Stimulated activated CD8-positive, alpha-beta memory T cell treated with anti-CD3 and anti-CD28 coated beads, Interleukin-7, amount 100 ng/mL, for 24 hours (primary cell): ENCODE measurements around the gene COL7A1.

Source experiments
- DNase-seq: peaks from one replicate; pipeline ENCODE4 v3.0.0-alpha.2; 2020; ENCODE audit warnings: low read depth

Gene COL7A1

GRCh38 chr3:48591886-48592518 is 3.1 kb downstream of the COL7A1 start:
- no peak for DNase-seq

DNA sequence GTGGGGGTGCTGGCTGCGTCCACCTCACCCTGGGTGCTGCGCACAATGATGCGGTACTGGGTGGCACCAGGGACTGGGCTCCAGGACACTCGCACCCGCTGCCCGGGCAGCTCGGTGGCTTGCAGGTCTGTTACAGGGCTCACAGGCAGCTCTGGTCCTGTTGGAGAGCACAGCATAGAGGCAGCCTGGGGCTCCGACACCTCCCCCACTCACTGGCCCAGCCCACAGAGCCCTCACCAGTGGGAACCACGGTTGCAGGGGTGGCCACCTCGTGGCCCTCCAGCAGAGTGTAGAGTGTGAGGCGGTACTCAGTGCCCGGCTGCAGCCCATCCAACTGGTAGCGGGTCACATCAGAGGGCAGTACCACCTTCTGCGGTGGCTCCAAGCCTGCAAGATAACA is 3.7 kb downstream of the COL7A1 start:
- no peak for DNase-seq

DNA sequence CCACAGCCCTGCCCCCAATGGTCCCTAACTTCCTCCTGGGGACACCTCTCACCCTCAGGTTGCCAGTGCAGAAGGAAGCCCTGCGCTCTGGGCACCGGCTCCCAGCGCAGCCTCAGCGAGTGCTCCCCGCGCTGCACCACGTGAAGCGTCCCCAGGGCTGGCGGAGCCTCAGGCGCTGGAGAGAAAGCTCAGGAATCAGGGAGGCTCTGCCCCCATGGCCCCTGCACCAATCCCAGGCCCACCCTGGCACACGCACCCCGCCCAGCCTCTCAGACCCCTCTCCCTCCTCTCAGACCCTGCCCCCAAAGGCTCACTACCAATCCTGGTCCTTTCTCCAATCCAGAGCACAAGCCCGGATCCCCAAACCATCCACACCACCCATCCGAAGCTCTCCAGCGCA is 6.9 kb downstream of the COL7A1 start:
- no peak for DNase-seq

DNA sequence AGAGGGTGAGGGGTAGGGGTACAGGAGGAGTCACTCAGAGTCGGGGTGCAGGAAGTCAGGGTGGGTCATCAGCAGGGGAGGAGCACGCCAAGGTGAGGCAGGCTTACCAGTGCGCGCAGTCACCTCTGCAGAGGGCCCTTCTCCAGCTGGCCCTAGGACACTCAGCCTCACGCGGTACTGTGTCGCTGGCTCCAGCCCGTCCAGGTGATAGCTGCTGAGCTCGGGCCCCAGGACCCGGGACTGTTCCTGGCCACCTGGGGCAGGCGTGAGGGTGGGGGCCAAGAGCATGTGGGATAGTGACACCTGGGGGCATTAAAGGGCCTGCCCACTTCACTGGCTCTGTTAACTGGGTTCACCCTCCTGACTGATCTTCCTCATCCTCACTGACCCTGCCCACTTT is 7.4 kb downstream of the COL7A1 start:
- no peak for DNase-seq

DNA sequence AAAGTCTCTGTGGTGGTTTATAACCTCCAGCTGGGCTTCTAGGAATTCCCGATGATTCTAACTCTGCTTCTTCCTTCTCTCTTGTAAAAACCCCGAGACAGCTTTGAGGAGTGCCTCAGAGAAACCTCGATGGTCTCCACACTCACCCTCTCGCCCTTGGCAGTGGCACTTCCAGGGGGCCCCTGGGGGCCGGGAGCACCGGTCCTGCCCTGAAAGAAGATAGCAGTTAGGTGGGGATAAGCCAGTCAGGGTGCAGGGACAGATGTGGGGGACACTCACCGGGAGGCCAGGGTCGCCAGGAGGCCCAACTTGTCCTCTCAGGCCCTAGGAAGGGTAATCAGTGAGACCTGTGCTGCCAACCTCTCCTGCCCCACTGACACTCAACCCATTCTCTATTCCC is 9.7 kb downstream of the COL7A1 start:
- no peak for DNase-seq

DNA sequence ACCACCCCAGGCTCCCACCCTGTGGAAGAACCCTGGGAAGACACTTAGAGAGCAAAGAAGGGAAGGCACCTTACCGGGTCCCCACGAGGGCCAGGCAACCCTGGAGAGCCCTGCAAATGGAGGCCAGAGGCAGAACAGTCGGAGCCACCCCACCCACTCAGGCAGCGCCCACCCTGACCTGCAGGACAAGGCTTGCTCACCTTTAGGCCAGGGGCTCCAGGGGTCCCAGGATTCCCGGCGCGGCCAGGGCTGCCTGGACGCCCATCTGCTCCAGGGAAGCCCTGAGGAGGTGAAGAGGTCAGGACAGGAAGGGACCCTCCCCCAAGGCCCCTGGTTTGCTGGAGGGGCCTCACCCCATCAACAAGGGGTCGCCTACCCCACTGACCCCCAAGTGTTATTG is 10.3 kb downstream of the COL7A1 start:
- no peak for DNase-seq

DNA sequence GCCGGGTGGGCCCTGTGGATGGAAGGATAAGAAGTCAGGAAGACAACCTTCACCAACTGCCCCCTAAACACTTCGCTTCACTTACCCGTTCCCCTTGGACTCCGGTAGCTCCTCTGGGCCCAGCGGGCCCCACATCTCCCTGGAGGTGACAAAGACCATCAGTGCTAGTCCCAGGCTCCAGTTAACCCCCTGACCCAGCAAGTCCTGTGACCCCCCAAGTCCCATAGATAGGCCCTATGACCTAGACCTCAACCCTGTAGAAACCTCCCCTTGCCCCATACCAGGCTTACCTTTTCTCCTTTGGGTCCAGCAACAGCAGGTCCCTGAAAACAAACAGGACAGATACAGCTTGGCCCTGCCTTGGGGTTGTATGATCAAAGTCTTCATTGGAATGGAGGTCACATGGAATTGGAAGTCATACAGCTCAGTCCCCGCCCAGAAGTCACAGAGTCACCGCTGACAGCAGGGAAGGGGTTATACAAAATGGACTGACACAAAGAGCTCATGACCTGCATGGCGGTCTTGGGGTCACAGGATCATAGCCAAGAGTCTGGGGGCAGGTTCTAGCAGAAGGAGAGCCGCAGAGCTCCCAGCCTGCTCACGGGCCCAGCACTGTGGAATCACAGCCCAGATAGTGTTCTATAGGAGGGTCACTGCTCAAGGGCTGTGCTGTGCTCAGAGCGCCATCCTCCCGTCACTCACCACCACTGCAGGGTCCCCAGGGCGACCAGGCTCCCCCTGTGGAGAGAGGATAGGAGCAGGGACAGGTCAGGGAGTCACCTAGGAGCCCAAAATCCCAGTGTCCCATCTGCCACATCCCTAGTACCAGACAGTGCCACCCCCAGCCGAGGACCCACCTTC is 13.3 kb downstream of the COL7A1 start:
- DNase-seq: no peak

DNA sequence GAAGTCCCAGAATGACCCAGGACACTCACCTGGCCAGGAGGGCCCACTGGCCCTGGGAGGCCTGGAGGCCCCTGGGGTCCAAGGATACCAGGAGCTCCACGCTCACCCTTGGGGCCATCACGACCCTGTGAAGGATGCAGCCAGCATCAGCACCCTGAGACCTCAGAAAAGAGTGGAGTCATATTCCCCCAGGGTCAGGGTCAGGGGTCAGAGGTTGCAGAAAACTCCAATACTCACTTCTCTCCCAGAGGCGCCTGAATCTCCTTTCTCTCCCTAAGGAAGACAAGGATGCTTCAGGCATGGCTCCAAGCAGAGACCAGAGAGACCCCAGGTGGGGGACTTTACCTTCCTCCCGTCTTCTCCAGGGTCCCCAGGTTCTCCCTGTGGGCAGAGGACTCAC is 18.5 kb downstream of the COL7A1 start:
- no peak for DNase-seq

GRCh38 chr3:48575366-48575765 is 19.8 kb downstream of the COL7A1 start:
- DNase-seq: no peak

DNA sequence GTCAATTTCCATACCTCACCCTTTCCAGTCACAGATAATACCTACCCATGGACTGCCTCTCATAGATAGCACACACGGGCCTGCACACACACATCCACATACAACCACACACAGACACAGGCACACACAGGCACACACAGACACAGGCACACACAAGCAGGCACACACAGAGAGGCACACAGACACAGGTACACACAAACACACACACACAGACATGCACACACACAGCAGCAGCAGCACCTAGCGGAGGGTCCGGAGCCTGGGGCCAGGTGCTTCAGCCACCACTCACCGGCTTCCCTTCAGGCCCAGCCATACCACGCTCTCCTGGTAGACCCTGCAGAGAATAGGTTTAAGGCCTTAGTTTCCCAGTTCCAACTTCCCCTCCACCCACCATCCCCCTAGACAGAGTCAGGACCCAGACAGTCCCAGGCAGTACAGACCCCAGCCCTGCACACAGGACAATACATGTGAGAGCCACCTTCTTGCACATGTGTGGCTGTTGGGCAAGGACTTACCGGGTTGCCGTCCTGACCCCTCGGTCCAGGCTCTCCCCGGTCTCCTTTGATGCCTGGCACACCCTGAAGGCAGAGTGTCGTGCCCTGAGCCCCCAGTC is 21.1 kb downstream of the COL7A1 start:
- DNase-seq: no peak

- DNase-seq: no peak
These were observed 22.6 kb downstream of the COL7A1 start for GRCh38 chr3:48572517-48572916.

- no peak for DNase-seq
These were observed 23.2 kb downstream of the COL7A1 start for GRCh38 chr3:48571938-48572337.

GRCh38 chr3:48569808-48570450 is 25.2 kb downstream of the COL7A1 start:
- DNase-seq: no peak

GRCh38 chr3:48569400-48569799 is 25.7 kb downstream of the COL7A1 start:
- DNase-seq: no peak

- DNase-seq: no peak
These were observed 26.7 kb downstream of the COL7A1 start for GRCh38 chr3:48568476-48568875.

DNA sequence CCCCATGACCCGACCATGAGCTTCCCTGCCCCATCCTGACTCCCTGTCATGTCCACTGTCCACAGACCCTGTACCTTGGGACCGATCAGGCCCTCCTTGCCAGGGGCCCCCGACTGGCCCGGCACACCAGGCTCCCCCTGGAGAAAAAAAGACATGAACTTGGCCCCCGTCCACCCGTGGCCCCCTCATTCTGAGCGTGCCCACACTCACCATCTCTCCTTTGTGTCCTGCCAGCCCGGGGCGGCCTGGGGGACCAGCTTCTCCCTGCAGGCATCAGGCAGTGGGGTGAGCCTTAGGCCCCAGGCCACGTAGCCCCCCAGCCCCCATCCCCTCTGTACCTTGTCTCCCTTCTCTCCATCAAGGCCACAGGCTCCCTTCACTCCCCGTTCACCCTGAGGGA is 27.6 kb downstream of the COL7A1 start:
- DNase-seq: no peak

DNA sequence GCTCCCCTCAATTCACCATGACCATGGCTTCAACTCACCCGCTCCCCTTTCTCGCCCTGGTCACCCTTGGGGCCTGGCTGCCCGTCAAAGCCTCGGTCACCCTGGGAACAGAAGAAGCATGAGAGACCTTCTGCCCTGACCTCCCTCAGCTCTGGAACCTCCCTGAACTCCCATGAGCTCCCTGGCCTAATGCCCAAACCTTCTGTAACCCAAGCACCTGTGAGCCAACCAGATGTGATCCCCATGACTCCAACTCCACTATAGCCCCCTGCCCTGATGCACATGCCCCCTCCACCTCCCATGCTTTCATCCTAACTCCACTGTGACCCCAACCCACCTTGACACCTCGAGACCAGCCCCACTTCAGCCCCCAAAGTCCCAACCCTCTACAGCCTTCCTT is 28.0 kb downstream of the COL7A1 start:
- DNase-seq: no peak

DNA sequence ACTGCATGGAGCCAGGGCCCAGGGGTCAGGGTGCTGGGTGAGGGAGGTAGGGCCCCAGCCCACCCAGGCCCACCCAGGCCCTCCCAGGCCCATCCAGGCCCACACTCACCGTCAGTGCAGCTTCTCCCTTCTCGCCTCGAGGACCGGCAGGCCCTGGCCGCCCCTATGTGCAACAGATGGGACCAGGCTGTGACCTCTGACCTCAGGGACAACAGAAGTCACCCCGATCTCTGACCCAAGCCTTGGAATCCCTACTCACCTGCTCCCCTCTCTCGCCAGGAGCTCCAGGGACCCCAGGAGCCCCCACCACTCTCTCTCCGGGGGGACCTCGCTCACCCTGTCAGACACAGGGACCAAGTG is 28.7 kb downstream of the COL7A1 start:
- DNase-seq: no peak

- no peak for DNase-seq
These were observed 29.3 kb downstream of the COL7A1 start for GRCh38 chr3:48565591-48566400.

GRCh38 chr3:48565186-48565585 is 29.9 kb downstream of the COL7A1 start:
- no peak for DNase-seq

DNA sequence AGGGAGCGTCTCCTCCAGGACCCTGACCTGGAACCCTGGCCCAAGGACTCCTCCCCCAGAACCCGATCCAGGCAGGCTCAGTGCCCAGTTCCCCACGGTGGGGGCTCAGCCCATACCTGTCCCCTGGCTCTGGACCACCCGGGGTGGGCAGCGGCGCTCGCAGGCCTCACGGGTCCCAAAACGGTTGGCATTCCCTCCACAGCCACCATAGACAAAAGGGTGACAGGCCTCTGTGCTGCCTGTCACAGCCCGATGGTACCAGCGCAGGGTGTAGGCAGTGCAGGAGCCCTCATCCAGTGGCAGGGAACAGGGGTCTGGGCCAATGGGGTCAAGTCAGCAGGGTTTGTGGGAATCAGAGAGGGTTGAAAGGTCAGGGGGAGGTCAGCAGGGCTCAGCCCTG is 30.5 kb downstream of the COL7A1 start:
- no peak for DNase-seq

GRCh38 chr3:48564022-48564421 is 31.1 kb downstream of the COL7A1 start:
- DNase-seq: no peak
